Epithelial cell of prostate (primary cell): ENCODE measurements around the gene GSAP.

ENCODE experiments used
- DNase-seq: peaks from one replicate; pipeline ENCODE4 v3.0.0-alpha.2; 2011; ENCODE audit warnings: low read depth, low spot score
- H3K27ac ChIP-seq: fragments of 450-650 bp; 2 replicates; pipeline ENCODE4 v1.5.1; 2017; ENCODE audit warnings: mild to moderate bottlenecking

Gene GSAP

GRCh38 chr7:77442636-77443035 lies 26.5 kb upstream of the GSAP start:
- no peak for DNase-seq
- peak overlapping the region; percentile 87 for H3K27ac ChIP-seq

GRCh38 chr7:77441046-77441445 lies 24.9 kb upstream of the GSAP start:
- DNase-seq, result no peak
- peak overlapping the region; percentile 87 for H3K27ac ChIP-seq

- H3K27ac ChIP-seq, result peak overlapping the region; percentile 87
- no peak for DNase-seq
These were observed 23.4 kb upstream of the GSAP start for GRCh38 chr7:77439572-77439971.

- DNase-seq, result no peak
These were observed 22.0 kb upstream of the GSAP start for GRCh38 chr7:77438131-77438530.

GRCh38 chr7:77434570-77435275 lies 18.6 kb upstream of the GSAP start:
- H3K27ac ChIP-seq, result no peak overlapping the region
- DNase-seq, result no peak

More at GRCh38 chr7:77438131-77438530, 22.0 kb upstream of the GSAP start:
- H3K27ac ChIP-seq, result no peak overlapping the region

GRCh38 chr7:77433901-77434300 lies 17.8 kb upstream of the GSAP start:
- no peak for DNase-seq
- H3K27ac ChIP-seq, result no peak overlapping the region

GRCh38 chr7:77430927-77431326 lies 14.8 kb upstream of the GSAP start:
- no peak overlapping the region for H3K27ac ChIP-seq
- no peak for DNase-seq

- H3K27ac ChIP-seq, result peak overlapping the region; percentile 83
These were observed 12.7 kb upstream of the GSAP start for GRCh38 chr7:77428777-77429231.

GRCh38 chr7:77427996-77428603 lies 12.0 kb upstream of the GSAP start:
- DNase-seq, result no peak
- peak overlapping the region; percentile 83 for H3K27ac ChIP-seq

More at GRCh38 chr7:77428777-77429231, 12.7 kb upstream of the GSAP start:
- DNase-seq, result no peak

- H3K27ac ChIP-seq, result peak overlapping the region; percentile 83
- DNase-seq, result no peak
These were observed 10.4 kb upstream of the GSAP start for GRCh38 chr7:77426521-77427051.

GRCh38 chr7:77426052-77426404 lies 9.9 kb upstream of the GSAP start:
- no peak for DNase-seq
- peak overlapping the region; percentile 83 for H3K27ac ChIP-seq

- peak overlapping the region; percentile 83 for H3K27ac ChIP-seq
- DNase-seq, result peak; percentile 69
These were observed 9.2 kb upstream of the GSAP start for GRCh38 chr7:77425101-77426051.

GRCh38 chr7:77422500-77422899 lies 6.4 kb upstream of the GSAP start:
- DNase-seq, result no peak
- H3K27ac ChIP-seq, result no peak overlapping the region

- no peak for DNase-seq
- H3K27ac ChIP-seq, result no peak overlapping the region
These were observed 5.0 kb upstream of the GSAP start for GRCh38 chr7:77420986-77421672.

- H3K27ac ChIP-seq, result no peak overlapping the region
- no peak for DNase-seq
These were observed 4.3 kb upstream of the GSAP start for GRCh38 chr7:77420438-77420837.

GRCh38 chr7:77419102-77419501 lies 3.0 kb upstream of the GSAP start:
- DNase-seq, result no peak

GRCh38 chr7:77417801-77418200 lies 1.7 kb upstream of the GSAP start:
- no peak for DNase-seq
- no peak overlapping the region for H3K27ac ChIP-seq

More at GRCh38 chr7:77419102-77419501, 3.0 kb upstream of the GSAP start:
- H3K27ac ChIP-seq, result no peak overlapping the region

GRCh38 chr7:77416621-77417371 lies 647 bp upstream of the GSAP start:
- DNase-seq, result no peak
- peak overlapping the region; percentile 99 for H3K27ac ChIP-seq

GRCh38 chr7:77415476-77415822 lies 700 bp downstream of the GSAP start:
- peak overlapping the region; percentile 99 for H3K27ac ChIP-seq
- no peak for DNase-seq
